ENCODE results near the gene ZNF580.
A peak's percentile ranks its signal among the peaks of the same experiment; 100 is the strongest.

ZNF580 gene, protein sequence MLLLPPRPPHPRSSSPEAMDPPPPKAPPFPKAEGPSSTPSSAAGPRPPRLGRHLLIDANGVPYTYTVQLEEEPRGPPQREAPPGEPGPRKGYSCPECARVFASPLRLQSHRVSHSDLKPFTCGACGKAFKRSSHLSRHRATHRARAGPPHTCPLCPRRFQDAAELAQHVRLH

DNA sequence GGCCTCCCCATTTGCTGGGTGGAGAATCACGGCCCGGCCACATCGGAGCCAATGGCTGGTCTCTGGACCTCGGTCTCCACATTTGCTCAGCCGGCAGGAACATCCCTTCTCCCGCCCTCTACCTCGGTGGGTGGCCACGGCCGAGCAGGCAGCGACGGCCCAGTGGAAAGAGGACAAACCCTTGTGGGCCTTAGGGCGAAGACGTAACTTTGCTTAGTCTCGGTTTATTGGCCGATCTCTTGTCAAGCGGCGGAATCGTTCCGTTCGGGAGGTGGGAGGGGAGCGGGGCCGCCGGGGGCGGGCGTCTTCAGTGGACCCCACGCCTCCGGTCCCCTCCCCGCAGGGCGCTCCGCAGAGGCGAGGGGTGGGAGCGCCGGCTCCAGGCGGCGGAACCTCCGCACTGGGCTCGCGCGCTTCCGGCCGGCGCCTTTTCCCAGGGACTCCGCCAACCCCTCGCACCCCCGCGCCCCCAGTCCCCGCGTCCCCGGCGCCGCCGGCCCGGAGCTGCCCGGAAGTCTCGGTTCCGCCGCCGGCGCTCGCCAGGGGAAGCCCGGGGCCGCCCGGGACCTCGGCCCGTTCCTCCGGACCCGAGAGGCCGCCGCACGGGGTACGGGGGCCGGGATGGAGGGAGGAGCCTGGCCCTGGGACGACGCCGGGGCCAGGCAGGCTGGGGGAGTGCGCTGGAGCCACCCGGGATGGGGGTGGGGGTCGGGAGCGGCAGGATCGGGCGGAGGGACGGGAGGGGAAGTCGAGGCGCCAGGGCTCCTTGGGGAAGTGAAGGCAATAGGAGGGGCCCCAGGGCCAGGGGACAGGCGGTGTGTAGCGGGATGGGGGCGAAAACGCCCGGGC, at the start of gene ZNF580:
TSS of gene ZNF580 (plus strand) at position 426 of the 849 bp plus-strand sequence. CDS start 1,507 bp downstream, outside the sequence.
- DNase-seq, result peak; percentile 73 to 84 (median 77)

DNA sequence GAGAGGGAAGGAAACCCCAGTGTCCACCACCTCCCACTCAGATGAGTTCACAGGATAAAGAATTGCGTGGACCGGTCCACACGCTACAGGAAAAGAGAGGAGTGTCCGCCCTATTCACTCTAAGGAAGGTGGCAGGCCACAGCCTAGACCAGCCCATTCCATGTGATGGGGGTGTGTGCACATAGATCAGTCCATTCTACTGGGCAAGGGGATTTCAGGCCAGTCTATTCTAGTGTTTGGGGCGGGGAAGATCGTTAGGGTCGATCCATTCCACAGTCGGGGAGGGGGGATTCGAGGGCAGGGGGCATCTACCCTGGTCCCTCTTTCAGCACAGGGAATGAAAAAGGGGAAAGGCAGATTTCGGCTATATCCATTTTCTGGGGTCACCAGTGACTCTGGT, 49.2 kb upstream of the ZNF580 start:
- DNase-seq, result no peak

DNA sequence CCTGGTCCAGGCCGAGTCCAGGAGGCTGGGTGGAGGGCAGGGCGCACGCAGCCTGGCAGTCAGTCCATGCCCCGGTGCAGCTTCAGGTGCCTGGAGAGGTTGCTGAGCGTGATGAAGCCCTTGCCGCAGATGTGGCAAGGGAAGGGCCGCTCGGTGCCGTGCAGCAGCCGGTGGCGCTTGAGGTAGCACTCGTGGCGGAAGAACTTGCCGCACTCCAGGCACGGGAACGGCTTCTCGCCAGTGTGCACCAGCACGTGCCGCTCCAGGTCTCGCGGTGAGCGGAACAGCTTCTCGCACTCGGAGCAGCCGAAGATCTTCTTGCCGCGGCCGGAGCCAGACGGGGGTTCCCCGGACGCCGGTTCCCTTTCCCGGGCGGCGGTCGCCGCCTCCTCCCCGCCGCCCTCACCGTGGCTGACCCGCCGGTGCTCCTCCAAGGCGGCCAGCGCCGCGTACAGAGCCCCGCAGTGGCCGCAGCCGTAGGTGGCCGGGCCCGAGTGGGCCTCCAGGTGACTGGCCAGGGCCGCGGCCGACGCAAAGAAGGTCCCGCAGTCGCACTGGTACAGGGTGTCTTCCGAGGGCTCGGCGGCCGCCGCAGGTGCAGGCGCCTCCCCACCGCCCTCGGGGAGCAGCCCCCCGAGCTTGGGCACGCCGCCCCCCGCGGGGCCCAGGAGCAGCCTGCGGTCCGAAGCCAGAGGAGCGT, 48.3 kb upstream of the ZNF580 start:
- DNase-seq, result no peak

DNA sequence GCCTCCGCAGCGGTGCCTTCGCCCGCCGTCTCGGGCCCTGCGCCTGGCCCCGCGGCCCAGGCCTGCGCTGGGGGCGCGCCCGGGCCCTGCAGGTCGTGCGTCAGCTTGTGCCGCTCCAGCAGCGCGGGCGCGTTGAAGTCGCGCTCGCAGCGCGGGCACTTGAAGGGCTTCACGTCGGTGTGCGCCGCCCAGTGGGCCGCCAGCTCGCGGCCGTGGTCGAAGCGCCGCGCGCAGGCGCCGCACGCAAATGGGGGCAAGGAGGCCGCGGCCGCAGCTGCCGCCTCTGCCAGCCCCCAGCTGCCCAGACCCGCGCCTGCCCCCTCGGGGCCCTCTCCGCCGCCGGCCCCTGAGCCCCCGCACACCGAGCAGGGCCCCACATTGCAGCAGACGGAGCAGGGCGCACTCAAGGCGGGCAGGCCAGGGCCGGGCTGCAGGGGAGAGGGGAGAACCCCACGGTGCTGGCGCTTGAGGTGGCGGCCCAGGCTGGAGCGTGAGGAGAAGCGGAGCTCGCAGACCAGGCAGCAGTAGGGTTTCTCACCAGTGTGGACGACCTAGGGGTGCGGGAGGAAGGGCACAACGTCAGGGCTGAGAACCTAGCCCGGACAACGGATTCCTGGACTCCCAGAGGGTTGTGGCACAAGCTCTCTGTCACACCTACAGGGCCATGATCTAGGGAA, 47.6 kb upstream of the ZNF580 start:
- DNase-seq, result no peak

DNA sequence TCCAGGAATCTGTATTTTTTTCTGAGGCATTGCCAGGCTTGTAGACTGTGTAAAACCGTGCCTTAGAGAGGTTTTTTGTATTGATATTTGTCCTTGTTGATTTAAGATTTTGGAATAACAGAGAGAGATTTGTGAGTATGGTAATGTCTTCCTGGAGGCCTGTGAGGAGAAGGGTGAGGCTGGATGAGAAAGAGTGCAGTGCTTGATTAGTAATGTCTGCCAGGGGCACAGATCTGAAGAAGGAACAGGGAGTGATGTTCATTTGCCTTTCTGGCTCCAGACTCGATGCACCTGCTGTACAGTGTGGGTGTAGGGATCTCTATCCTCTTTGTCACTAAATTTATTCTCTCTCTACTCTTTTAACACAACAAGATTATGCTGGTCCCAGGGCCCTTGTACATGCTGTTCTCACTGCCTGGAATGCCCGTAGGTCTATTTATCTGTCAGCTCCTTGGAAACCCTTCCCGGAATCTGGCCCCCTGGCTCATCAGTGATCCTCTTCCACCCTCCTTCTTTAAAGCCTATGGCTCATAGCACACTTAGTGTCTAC, 45.7 kb upstream of the ZNF580 start:
- DNase-seq, result no peak

DNA sequence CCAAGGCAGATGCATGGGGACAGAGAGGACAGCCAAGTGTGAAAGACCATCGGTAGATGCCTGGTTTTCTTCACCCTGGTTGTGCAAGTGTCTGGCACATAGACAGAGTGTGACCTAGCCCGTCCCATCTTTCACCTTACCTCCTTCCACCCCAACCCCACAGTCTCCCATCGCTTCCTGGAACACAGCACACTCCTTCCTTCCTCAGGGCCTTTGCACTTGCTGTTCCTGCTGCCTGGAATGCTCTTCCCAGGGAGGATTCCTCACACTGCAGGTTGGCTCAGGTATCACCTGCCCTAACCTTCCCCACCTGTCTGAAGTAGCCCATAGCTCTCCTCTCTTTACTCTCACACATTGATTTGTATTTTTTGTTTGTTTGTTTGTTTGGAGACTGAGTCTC, 44.5 kb upstream of the ZNF580 start:
- no peak for DNase-seq

DNA sequence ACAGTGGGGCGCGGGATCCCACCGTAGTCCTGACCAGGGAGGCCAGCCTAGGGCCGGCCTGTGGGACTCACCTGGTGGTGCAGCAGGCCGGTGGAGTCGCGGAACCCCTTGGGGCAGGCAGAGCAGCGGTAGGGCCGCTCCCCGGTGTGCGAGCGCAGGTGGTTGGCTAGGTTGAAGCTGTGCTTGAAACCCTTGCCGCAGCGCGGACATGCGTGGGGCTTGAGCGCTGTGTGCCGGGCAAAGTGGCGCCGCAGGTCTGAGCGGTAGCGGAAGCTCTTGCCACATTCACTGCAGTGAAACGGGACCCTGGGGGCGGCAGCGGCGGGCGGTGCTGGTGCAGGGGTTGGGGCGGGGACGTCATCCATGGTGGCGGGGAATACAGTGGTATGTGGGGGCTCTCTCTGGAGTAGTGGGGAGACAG, 43.3 kb upstream of the ZNF580 start:
- no peak for DNase-seq

DNA sequence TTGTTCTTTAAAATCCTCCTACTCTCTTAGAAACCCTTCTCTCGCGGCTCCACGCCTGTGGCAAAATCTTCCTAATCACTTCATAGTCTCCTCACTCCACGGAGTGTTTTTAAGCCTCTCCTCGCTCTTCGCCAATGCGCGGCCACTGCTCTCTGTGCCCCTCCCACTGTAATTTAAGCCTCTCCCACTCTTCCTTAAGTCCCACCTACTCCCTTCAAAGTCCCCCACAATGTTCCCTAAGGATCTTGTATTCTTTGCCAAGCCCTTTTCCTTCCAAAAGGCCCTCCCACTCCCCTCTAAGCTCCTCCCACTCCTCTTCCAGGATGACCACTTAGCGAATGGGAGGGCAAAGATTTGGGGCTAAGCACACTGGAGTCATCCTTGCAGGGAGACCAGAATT, 42.8 kb upstream of the ZNF580 start:
- DNase-seq, result no peak

DNA sequence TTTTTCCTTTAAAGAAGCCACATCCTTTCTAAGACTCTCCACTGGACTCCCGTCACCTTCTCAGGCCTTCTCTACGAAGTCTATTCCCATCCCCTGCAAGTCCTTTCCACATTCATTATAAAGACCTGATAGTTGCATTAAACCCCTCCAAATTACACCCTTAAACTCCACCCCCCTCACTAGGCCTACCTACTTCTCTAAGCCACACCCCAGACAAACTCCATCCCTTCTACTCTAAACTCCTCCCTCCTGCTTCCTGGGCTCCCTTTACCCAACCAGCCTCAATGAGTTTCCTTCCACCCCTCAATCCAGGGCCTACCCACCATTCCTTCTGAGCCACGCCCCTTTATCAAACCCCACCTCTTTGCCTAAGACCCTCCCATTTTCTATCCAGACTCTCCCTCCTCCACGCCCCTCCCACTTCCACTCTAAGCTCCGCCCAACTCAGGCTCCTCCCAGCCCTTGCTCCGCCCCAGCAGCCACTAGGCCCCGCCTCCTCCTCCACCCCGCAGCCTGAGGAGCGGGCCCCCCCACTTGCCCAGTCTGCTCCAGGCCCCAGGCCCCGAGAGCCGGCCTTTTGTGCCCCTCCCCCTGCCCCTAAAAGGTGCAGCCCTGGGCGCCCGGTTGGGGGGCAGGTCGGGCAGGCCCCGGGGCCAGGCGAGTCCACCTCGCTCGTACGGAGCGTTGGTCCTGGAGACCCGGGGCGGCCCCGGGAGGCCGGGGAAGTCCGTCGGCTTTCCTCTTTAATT, 41.9 kb upstream of the ZNF580 start:
- DNase-seq, result peak; percentile 93 to 97 (median 95)

DNA sequence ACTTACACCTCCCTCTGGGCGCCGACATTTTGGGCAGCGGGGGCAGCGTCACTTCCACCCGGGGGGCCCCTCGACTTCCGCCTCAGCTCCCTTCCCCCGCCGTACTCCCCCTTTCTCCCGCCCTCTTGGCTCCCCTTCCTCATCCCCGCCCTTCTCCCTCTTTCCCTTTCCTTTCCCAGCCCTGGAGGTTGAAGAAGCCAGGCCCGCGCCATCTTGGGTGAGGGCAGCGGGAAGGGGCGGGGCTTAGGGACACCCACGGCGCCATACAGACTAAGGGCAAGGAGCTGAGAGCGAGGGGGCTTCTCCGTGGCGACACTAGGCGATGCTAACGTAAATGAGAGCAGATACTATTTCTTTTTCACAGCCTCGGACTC, 41.3 kb upstream of the ZNF580 start, which contains the start of gene FIZ1:
TSS of gene FIZ1 (minus strand) at position 50 of the 374 bp plus-strand sequence. CDS start 1,652 bp downstream, outside the sequence.
- peak; percentile 98 to 99 (median 99) for DNase-seq

DNA sequence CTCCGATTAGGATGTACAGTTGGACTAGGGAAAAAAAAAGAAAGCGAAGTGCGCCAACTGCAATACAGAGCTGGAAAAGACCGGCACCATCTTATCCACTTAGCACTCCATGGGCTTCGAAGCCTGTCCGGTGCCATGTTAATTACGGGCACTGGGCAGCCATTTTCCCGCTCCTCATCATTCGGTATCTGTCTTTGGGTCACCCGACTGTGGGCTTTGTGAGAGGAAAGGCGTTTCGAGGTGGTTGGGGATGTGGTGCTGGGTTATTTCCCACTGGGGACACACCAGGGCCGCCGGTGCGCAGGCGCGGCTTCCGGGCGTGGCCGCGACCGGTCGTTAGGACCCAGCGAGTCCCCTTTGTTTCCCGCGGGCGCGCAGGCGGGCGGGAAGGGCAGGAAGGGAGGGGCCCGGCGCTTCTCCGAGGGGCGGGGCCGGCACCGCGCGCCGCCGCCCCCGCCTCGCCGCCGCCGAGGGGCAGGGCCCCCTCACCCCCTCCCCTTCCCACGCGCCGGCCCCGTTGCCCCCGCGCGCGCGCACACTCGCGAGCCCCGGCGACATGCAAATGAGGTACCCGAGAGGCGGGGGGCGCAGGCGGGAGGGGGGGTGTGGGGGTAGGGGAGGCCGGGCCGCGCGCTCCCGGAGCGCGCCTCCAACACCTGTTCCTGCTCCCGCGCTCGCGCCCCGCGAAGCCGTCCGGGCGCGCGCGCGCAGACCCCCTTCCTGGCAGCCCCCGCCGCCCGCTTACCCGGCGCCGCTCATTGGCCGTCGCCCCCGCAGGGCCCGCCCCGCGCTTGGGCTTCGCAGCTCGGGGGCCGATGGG, 40.8 kb upstream of the ZNF580 start, which contains the start of gene ZNF524:
TSS of gene ZNF524 (plus strand) at position 447 of the 820 bp plus-strand sequence. CDS start 1,825 bp downstream, outside the sequence.
- DNase-seq, result peak; percentile 96 to 99 (median 98)

DNA sequence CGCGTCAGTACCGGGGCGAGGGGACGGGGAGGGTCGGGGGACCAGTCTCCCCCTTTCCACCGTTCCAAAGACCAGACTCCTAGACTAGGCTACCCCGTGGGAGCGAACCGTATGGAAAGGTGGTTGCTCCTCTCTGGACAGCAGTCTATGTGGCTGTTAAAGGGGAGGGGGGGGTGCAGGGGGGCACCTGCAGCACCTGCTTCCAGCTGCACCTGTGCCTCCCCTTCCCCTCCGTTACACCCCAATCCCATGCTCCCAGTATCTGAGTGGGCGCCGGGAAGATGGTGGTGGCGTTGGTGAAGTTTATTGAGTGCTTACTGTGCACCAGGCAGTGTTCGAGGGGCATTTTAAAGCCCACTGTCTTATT, 40.2 kb upstream of the ZNF580 start:
- no peak for DNase-seq

DNA sequence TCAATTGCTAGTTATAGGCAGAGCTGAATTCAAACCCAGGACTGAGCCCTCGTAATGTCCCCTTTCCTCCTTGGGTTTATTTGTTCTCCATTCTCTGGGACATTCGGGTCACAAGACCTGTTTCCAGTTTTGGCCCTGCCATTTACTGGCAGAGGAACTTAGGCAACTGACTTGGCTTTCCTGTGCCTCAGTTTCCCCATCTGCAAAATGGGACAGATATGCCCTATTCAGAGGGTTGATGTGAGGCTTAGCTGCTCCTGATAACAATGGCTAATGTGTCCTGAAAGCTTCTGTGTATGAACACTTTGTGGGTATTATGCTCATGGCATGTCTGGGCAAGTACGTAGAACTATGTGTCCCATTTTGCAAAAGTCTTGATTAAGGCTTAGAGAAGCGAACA, 39.7 kb upstream of the ZNF580 start:
- DNase-seq, result peak in 1 of 3 experiments; percentile 44

DNA sequence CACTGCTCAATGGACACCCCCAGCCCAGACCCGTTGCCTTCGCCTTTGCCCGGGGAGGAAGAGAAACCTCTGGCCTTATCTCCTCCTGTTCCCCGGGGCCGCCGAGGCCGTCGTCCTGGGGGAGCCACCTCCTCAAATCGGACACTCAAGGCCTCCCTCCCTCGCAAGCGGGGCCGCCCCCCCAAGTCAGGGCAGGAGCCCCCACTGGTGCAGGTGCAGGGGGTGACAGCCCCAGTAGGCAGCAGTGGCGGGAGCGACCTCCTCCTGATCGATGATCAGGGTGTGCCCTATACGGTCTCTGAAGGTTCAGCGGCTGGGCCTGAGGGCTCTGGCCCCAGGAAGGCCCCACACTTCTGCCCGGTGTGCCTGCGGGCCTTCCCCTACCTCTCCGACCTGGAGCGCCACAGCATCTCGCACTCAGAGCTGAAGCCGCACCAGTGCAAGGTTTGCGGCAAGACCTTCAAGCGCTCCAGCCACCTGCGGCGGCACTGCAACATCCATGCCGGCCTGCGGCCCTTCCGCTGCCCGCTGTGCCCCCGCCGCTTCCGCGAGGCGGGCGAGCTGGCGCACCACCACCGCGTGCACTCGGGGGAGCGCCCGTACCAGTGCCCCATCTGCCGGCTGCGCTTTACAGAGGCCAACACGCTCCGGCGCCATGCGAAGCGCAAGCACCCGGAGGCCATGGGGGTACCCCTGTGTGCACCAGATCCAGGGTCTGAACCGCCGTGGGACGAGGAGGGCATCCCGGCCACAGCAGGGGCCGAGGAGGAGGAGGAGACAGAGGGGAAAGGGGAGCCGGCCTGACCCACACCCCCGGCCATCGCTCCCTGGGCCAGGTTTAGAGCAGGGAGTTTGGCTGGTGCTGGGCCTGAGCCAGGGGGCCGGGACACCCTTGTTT, 38.4 kb upstream of the ZNF580 start:
- no peak for DNase-seq

DNA sequence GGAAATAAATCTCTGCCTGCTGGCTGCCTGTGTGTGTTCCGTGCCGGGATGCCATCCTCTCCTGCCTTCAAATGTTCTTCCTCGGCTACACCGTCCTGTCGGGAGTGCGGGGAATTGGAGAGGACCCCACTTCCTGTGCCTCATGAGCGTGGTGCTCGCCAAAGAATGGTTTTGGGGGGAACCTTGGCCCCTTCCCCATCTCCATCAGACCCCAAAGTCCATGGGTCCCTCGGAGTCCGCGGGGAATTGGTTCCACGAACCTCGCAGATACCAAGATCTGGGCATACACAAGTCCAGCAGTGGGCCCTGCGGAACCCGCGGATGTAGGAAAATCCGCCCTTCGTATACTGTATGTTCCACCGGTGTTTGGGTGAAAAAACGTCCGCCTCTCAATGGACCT, 37.7 kb upstream of the ZNF580 start:
- DNase-seq, result no peak

DNA sequence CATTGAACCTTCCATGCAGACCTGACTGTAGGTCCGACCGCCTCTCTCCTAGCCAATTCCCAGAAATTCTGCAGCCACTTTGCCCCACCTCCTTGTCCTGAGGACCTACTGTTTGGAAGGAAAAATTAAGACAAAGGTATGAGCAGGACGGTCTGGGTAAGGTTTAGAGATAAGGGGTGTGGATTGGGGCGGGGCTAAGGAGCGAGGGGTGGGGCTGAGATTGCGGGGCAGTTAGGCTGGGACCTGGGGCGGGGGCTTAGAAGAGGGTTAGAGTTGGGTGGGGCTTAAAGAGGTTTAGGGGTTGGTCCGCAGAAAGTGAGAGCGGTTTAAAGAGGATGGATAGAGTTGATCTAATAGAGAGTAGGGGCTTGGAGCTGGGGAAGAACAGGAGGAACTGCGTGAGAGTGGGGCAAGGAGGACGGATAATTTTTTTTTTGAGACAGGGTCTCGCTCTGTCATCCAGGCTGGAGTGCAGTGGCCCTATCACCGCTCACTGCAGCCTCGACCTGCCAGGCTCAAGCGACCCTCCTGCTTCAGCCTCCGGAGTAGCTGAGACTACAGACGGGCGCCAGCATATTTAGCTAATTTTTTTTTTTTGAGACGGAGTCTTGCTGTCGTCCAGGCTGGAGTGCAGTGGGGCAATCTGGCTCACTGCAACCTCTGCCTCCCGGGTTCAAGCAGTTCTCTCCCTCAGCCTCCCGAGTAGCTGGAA, 37.1 kb upstream of the ZNF580 start:
- no peak for DNase-seq

DNA sequence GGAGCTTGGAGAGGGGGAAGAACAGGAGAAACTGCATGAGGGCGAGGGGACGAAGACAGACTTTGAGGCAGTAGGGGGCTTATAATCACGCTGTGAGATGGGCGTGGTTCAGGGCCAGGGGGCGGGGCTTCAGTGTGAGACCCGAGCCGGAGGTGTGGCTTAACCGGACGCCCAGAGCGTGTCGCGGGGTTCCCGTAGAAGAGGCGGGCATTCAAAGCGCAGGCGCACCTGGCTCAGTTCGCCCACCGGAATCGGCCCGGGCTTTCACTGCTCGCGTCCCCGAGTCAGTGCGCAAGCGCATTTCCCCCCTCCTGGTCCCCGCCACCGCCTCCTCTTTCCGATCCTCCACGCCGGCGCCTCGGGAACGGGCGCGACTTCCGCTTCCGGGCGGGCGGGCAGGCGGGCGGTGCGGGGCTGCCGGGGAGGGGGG, 35.6 kb upstream of the ZNF580 start:
- DNase-seq, result peak; percentile 95 to 98 (median 97)

DNA sequence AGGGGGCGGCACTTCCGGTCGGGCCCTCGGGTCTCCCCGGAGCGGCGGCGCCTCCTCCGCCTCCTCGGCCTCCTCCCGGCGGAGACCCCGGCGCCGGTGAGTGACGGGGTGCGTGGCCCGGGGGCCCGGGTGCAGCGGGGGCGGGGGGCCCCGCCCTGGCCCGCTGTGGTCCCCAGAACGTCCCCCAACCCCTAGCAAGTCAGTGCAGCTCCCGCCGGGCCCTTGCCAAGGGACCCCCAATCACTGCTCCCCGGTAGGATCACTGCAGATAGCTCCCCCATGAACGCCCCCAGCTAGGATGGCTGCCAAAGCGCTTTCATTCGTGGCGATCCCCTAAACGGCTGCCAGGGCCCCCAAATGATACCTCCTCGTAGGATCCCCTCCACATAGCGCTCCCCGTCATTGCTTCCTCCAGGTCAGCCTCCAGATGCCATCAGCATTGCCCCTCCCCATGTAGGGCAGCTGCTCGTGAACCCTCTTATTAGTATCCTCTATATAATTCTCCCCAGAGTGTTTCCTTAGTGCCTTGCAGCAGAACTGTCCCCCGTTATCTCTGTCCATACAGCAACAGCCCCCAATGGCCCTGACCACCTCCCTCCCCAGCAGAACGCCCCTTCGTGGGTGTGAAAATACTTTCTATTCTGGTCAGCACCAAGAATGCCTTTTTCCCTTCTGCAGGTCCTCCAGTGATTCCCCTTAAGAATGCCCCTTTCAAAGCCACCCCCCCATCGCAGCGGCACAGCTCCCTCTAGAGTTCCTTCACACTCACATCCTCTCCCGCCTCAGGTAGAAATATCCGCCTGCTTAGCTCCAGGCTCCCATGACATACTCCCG, 34.9 kb upstream of the ZNF580 start, which contains the start of gene ZNF865:
TSS of gene ZNF865 (plus strand) at position 11 of the 834 bp plus-strand sequence. CDS start 7,972 bp downstream, outside the sequence.
- DNase-seq, result peak; percentile 64 to 85 (median 71)

Measured in NCI-H1417 (cell line).